Activated gamma-delta T cell (primary cell): ENCODE results near the gene MYL5.
"Not testable (repeated sequence)": the region's sequence is repeated elsewhere in the genome, so short reads cannot be mapped to it uniquely, and the experiment has no call there.

Experiments used
- DNase-seq: peaks from one replicate; lab custom pipeline; 2025; lab: John Stamatoyannopoulos, UW

Gene MYL5

GRCh38 chr4:669806-670559, 4.4 kb upstream of the MYL5 start:
- not testable (repeated sequence) for DNase-seq

DNA sequence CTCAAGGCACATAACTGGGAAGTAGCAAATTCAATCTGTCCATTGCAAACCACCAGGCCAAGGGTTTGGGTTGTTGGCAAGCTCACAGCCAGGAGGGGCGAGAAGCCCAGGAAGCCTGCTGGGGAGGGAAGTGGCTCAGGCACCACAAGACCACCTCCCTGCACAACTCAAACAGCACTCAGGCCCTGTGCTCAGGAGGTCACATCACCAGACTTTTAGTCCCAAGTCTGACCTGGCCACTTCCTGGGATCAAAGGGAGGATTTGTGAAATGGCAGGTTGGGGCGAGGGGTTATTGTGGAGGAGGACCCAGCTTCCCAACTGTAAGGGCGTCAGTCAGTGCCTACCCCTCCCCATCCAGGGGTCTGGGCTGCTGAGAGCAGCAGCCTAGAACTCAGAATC, 2.6 kb upstream of the MYL5 start:
- DNase-seq: no peak

DNA sequence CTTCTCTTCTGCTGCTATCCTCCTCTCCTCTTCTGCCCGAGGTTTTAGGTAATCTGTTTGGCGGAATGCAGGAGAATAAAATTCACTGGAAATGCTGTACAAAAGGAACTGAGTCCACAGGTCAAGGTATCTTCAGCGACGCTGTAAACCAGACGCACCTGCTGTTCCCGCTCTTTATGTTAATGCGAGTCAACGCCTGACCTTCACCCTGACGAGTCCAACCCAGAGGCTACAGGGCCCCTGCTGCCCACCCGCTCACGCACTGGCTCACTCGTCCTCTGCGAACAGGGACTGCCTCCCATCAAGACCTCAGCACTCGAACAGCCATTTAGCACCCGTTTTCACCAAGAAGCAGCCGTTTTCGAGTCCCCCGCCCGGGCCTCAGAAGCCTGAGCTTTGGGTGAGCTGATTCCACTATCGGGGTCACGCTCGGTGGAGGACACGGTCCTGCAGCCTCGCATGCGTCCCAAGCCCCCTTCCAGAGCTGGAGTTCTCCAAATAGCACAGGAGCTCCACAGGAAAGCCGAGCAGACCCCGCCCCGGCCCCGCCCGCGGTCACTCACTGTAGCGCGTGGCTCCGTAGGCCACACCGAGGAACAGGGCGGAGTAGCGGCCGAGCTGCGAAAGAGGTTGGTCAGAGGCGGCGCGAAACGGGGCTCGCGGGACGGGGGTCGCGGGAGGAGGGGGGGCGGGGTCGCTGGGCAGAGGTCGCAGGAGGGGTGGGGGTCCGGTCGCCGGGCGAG, 822 bp upstream of the MYL5 start:
- peak; percentile 41 for DNase-seq

DNA sequence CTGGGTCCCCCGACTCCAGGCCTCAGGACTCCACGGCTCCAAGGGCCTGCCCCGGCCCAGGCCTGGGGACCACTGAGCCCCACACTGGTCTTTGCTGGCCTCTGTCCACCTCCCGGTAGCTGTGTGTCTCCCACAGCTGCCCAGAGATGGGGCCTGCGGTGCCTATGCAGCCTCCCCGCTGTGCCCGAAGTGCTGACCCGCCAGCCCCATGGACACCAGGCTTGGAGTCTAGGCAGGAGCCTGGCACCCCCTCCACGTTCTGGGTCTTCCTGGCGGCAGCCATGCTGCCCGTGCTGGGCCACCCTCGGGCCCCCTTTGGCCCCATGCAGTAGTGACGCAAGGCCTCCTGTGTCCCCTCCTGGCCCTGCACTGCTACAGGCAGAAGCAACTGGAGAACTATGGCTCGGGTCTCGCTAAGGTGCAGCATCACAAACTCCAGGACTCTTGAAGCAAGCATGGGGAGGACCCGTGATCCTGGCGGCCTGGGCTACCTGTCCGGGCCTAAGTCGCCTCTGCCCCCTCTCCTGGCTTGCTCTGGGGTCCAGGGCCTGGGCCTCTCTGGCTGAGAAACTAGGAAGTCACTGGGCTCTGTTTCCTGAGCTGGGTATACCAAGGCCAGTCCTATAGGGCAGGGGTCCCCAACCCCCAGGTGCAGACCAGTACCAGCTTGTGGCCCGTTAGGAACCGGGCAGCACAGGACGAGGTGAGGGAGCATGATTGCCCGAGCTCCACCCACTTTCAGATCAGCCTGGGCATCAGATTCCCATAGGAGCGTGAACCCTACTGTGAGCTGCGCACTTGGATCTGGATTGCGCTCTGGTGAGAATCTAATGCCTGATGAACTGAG, 917 bp downstream of the MYL5 start:
- no peak for DNase-seq

GRCh38 chr4:675980-676870, 1.9 kb downstream of the MYL5 start:
- no peak for DNase-seq

- no peak for DNase-seq
Measured at GRCh38 chr4:676871-677235, 2.5 kb downstream of the MYL5 start.

- DNase-seq: no peak
Measured at GRCh38 chr4:677431-678293, 3.3 kb downstream of the MYL5 start.

- DNase-seq: no peak
Measured at GRCh38 chr4:678331-679103, 4.2 kb downstream of the MYL5 start.

DNA sequence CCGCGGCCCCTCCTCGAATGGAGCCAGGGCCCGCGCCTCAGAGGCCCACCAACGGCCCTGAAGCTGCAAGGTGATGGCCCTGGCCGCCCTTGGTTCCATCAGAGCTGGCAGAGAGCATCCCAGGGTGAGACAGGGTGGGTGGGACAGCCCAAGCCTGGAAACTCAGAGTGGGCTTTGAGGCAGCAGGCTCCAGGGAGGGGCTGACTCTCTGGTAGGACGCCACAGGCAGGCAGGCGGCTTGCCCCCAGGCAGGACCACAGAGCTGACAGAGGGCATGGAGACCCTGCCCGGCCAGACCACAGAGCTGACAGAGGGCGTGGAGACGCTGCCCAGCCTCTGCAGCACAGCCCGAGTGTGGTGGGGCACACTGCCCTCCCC, 4.8 kb downstream of the MYL5 start:
- no peak for DNase-seq

GRCh38 chr4:679629-680028, 5.3 kb downstream of the MYL5 start:
- DNase-seq: no peak

GRCh38 chr4:680091-680490, 5.7 kb downstream of the MYL5 start:
- no peak for DNase-seq

DNA sequence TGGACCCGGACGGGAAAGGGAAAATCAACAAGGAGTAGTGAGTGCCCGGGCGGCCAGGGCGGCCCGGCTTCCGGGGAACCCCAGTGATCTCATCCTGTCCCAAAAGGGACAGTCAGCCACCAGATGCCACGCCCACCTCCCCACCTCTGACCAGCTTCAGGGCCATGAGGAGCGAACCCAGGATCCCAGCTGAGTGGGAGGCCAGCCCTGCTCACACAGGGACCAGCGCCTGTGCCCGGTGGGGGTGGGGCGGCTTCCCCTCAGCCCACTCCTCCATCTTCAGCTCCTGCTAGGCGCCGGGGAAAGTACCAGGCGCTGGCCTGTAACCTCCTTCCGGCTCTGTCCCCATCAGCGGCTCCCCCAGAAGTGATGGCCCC, 6.2 kb downstream of the MYL5 start:
- no peak for DNase-seq

GRCh38 chr4:680928-681645, 6.7 kb downstream of the MYL5 start:
- peak; percentile 40 for DNase-seq

GRCh38 chr4:681736-682451, 7.6 kb downstream of the MYL5 start:
- DNase-seq: peak; percentile 21

DNA sequence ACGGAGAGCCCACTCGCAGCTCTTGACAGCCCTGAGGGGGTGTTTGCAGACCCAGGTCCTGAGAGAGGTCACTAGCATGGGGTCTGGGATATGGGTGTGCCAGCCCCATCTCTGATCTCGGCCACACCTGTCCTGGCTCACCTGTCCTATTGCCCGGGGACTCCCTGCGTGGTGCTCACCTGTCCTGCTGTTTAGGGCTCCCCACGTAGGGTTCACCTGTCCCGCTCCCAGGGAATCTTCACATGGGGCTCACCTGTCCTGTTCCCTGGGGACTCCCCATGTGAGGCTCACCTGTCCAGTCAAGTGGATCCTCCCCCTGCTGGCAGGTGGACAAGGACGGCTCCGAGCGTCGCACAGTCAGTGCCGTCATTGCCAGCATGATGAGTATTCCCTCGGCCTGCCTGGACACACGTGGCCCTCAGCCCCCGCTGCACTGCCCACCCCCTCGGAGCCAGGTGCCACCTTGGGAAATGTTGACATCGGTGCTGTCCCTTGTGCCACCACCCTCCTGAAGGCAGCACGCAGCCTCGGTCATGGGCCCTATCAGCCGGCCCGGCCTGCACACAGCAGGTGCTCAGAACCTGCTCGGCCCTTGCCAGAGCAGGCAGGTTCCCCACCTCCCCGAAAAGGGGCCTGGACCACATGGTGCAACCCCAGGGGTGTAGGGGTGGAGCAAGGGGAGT, 8.3 kb downstream of the MYL5 start:
- no peak for DNase-seq

DNA sequence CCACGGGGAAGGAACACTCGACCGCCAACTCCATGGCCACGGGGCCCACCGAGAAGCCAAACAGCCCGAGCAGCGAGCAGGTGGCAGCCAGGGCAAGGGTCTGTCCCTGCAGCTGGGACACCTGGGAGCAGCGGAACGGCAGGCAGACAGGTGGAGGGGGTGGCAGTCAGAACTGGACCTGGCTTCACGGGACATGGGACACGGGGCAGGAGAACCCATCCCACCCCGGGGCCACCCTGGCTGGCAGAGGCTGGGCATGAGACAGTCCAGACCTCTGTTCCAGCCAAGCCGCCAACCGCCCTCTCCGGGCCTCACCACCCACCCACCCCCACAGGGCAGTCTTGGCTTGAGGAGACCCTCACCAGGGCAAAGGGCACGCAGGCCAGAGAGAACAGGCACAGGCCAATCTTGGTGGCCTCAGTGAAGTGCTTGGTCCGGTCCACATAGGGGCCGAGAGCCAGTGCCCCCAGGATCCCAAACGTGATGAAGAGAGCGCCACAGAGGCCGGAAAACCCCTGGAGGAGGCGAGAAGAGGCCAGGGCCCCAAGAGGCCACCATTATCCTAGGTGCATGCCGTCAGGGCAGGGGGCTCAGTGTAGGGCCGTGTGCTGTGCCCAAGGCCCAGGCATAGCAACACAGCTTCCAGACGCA, 9.0 kb downstream of the MYL5 start:
- DNase-seq: no peak

DNA sequence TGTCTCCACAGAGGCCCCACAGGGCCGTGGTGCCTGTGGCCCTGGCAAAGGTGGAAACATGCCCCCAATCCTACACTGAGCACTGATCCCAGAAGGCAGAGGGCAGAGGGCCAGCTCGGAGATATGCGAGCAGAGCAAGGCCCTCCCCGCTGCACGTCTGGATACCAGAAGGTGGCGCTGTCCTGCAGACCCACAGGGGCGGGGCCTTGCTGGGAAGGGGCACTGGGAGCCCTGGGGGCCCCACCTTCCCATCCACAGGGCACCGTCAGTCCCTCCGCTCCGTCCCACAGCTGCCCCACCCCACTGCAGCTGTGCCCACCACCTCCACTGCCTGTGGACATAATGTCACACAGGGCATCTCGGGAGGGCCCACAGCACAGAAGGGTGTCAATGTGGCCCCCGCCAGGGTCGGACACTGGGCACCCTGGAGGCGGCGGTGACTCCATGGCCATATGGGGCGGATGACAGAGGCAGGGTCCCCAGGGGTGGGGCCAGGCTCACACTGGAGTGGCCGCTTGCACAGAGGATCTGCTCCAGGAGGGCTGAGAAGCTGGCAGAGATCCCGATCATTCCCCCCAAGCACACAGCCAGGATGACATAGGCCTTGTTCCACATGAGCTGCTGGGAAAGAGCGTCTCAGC, 9.8 kb downstream of the MYL5 start:
- DNase-seq: no peak
